HUDEP-2 (cell line): ENCODE results near the gene METTL21A.

Experiments
- DNase-seq, 76 experiments: peaks; one replicate each; lab custom pipeline; 2025; ENCODE audit not compliant: unreplicated experiment in 76 of 76; lab: John Stamatoyannopoulos, UW

The METTL21A gene

GRCh38 chr2:207565736-207566500 lies 59.3 kb downstream of the METTL21A start:
- no peak for DNase-seq
